ENCODE measurements around the gene EPS8L2. TPM values are rescaled to one million over a fixed set of nuclear protein-coding genes. Genes with fewer than 3 reads are reported as not detected.

Gene EPS8L2
- total and polyA plus RNA-seq, 2 donors (not counting 1 experiment from before 2014, with no cell fraction given), result 13.9 to 22.7 TPM

DNA sequence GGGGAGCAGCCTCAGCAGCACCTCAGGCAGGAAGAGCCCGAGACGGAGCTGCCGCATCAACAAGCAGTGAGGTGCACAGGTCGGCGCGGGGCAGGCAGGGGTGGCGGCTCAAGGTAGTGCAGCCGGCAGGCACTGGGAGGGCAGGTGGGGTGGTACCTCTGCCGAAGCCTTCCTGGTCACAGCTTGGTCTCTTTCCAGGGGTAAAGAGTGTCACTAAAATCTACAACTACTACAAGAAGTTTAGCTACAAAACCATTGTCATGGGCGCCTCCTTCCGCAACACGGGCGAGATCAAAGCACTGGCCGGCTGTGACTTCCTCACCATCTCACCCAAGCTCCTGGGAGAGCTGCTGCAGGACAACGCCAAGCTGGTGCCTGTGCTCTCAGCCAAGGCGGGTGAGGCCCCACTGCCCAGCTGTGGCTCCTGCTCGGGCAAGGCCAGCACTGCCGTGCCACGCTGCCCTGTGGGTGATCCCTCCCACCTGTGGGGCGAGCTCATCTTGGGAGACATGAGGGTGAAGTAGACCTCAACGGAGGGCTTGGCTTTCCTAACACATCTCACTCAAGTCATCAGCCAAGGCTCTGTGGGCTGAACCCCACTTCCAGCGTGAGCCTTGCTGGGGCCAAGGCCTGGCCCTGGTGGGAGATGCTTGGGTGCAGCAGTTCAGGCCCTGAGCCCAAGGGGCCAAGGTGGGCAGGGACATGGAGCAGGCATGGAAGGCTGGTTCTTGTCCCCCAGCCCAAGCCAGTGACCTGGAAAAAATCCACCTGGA is 57.7 kb downstream of the EPS8L2 start:
- no peak for ATAC-seq (ENCODE audit: low read depth)

More for the DNA sequence above, 57.7 kb downstream of the EPS8L2 start:
- Histone ChIP-seq H3K79me2 (ENCODE audit: control insufficient read depth, insufficient read depth, low read length) (no peaks in the 10 kb centered on the region), H3K4me1 (ENCODE audit: control insufficient read depth in 2 of 2, insufficient read depth in 2 of 2, low read length in 2 of 2) (no peaks in the 10 kb centered on the region), H3K9ac (ENCODE audit: low read length) (no peak overlapping the region), H3K4me3 (ENCODE audit: control extremely low read depth in 1 of 5, extremely low read depth in 1 of 5, insufficient read depth in 1 of 5, low read depth in 2 of 5, low read length in 4 of 5) (no peak overlapping the region), H2AFZ (ENCODE audit: insufficient read depth, low read depth, low read length, poor library complexity, severe bottlenecking) (no peak overlapping the region), H3K27me3 (replicated peaks in 1 of 4; ENCODE audit: control extremely low read depth in 1 of 4, control insufficient read depth in 3 of 4, insufficient read depth in 4 of 4, low read length in 3 of 4) (no peaks in the 10 kb centered on the region), H3K36me3 (replicated peaks in 1 of 2; ENCODE audit: control extremely low read depth in 1 of 2, control insufficient read depth in 1 of 2, extremely low read depth in 1 of 2, insufficient read depth in 2 of 2, low read length in 1 of 2) (peaks cover 4 to 52% of the 10 kb centered on the region in 2 experiments), H3K27ac (ENCODE audit: low read length in 2 of 2) (no peak overlapping the region), H3K9me3 (ENCODE audit: control extremely low read depth in 1 of 3, control insufficient read depth in 2 of 3, insufficient read depth in 1 of 3, low read length in 2 of 3) (no peaks in the 10 kb centered on the region), H4K20me1 (ENCODE audit: control insufficient read depth, insufficient read depth, low read length, poor library complexity, severe bottlenecking) (peaks cover 17% of the 10 kb centered on the region), H3K4me2 (replicated peaks; ENCODE audit: low read depth, low read length, poor library complexity, severe bottlenecking) (no peak overlapping the region)
- WGBS (ENCODE audit: insufficient coverage), result 98% methylated on average over 20 of the region's 22 CpGs
- intact Hi-C loops (cut with micrococcal nuclease), result no loop called here
- Mint-ChIP-seq H3K4me3 (no peak overlapping the region), H3K9me3 (ENCODE audit: insufficient read depth) (no peaks in the 10 kb centered on the region), H3K27ac (no peak overlapping the region), H3K4me1 (peaks cover 2% of the 10 kb centered on the region), H3K27me3 (no peaks in the 10 kb centered on the region)
- DNase-seq, result no peak
- TF ChIP-seq EZH2 (IDR thresholded peaks at IDR 0.05; ENCODE audit: borderline replicate concordance, insufficient read depth, low read depth, low read length, poor library complexity, severe bottlenecking), result no peak
- TF ChIP-seq, protein P1, sequence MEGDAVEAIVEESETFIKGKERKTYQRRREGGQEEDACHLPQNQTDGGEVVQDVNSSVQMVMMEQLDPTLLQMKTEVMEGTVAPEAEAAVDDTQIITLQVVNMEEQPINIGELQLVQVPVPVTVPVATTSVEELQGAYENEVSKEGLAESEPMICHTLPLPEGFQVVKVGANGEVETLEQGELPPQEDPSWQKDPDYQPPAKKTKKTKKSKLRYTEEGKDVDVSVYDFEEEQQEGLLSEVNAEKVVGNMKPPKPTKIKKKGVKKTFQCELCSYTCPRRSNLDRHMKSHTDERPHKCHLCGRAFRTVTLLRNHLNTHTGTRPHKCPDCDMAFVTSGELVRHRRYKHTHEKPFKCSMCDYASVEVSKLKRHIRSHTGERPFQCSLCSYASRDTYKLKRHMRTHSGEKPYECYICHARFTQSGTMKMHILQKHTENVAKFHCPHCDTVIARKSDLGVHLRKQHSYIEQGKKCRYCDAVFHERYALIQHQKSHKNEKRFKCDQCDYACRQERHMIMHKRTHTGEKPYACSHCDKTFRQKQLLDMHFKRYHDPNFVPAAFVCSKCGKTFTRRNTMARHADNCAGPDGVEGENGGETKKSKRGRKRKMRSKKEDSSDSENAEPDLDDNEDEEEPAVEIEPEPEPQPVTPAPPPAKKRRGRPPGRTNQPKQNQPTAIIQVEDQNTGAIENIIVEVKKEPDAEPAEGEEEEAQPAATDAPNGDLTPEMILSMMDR (IDR thresholded peaks at IDR 0.05), result no peak
- CTCF ChIA-PET, result interaction anchor here (1.3 to 3.4 kb wide), 6 partner anchors 14 to 209 kb away, joined by 4 to 16 read pairs (median 8); partner anchors contain the start of gene TALDO1
- POLR2A ChIA-PET, result interaction anchor here (0.5 to 0.7 kb wide), 3 partner anchors 21 to 209 kb away, joined by 3 to 4 read pairs (median 4); no protein-coding TSS in a partner anchor
